HG02610 (cell line): ENCODE data around the gene PRSS38.

Experiments used
- ATAC-seq: cut with Tn5 transposase; IDR thresholded peaks from one replicate; pipeline ENCODE4 v1.9.1; 2021; ENCODE audit warnings: mild to moderate bottlenecking, moderate library complexity; ENCODE audit not compliant: unreplicated experiment

Gene PRSS38

DNA sequence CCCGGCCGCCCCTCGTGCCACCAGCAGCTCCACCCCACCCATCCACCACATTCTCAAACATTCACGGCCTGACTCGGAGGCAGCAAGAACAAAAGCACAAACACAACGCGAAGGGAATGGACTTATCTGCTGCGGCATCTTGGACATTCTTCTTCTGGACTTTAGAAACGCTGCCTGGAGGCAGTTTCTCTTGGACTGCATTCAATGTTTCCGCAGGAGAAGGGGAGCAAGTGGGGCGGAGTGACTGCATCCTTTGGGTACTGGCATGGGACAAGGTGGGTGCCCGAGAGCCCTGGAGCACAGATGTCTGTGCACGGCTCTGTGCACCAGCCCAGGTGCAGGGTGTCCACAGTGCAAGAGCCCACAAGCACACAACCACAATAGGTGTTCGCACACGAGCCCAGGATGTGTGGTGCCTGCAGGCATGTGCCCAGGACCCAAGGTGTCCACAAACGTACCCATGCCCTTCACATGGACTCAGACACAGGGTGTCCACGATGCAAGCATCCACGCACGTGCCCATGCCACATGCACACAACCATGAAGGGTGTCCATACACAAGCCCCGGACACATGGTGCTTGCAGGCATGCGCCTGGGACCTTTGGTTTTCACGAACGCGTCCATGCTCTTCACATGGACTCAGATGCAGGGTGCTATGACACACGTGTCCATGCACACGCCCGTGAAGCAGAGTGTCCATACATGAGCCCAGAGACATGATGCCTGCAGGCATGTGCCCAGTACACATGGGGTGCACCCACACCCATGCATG lies 78.7 kb downstream of the PRSS38 start:
- ATAC-seq, result no peak

GRCh38 chr1:227894831-227895451 lies 79.5 kb downstream of the PRSS38 start:
- ATAC-seq, result no peak
